ENCODE results near the gene MB21D2. TPM values are rescaled to one million over a fixed set of nuclear protein-coding genes. Genes with fewer than 3 reads are reported as not detected.

Gene MB21D2
- total and polyA plus RNA-seq, 9 donors: 4.5 to 13.9 (median 6.0) TPM

DNA sequence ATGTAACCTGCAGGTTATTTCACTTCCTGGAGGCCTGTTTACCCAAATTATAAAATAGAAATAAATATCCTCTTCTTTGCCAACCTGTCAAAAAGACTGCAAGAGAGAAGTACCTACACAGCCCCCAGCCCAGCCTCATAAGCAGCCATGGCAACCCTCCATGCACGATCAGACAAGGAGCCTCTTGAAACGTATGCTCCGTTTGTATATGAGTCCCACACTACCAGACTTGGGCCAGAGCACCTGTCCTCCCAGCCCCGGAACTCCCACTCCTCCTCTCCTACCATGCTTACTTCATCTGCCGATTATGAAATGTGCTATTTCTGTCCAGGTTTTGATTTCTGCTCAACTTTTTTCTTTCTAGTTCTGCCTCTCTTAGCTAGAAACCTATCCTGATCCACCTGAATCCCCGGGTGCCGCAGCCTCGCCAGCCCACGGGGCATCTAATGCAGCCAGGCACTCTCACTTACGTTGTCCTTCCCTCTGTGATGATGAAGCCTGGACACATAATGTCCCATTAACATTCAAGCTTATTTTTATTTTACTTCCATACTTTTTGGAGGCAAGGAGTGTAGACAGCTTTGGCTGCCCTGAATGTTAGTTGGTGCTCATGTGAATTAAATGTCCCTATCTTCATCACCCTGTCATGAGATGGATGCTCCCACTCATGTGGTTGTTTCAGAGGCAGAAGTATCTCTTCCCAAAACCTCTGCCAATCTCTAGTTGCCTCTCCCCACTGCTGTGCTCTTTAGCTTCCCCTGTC lies 73.8 kb downstream of the MB21D2 start:
- Histone ChIP-seq H3K9me3 (no peaks in the 10 kb centered on the region), H3K27me3 (no peaks in the 10 kb centered on the region), H3K36me3 (no peaks in the 10 kb centered on the region), H3K27ac (no peak overlapping the region), H3K4me3 (no peak overlapping the region), H3K4me1 (ENCODE audit: insufficient read depth) (no peaks in the 10 kb centered on the region)
- intact Hi-C loops (cut with DNase I): no loop called here
- TF ChIP-seq POLR2A (IDR thresholded peaks at IDR 0.05) (no peak), EP300 (IDR thresholded peaks at IDR 0.05) (no peak)
- TF ChIP-seq, protein P1, sequence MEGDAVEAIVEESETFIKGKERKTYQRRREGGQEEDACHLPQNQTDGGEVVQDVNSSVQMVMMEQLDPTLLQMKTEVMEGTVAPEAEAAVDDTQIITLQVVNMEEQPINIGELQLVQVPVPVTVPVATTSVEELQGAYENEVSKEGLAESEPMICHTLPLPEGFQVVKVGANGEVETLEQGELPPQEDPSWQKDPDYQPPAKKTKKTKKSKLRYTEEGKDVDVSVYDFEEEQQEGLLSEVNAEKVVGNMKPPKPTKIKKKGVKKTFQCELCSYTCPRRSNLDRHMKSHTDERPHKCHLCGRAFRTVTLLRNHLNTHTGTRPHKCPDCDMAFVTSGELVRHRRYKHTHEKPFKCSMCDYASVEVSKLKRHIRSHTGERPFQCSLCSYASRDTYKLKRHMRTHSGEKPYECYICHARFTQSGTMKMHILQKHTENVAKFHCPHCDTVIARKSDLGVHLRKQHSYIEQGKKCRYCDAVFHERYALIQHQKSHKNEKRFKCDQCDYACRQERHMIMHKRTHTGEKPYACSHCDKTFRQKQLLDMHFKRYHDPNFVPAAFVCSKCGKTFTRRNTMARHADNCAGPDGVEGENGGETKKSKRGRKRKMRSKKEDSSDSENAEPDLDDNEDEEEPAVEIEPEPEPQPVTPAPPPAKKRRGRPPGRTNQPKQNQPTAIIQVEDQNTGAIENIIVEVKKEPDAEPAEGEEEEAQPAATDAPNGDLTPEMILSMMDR (IDR thresholded peaks at IDR 0.05): no peak
- 77 to 86% (median 83%) methylated on average over 10 of the region's 10 CpGs for WGBS, 3 donors
- no peak for DNase-seq

DNA sequence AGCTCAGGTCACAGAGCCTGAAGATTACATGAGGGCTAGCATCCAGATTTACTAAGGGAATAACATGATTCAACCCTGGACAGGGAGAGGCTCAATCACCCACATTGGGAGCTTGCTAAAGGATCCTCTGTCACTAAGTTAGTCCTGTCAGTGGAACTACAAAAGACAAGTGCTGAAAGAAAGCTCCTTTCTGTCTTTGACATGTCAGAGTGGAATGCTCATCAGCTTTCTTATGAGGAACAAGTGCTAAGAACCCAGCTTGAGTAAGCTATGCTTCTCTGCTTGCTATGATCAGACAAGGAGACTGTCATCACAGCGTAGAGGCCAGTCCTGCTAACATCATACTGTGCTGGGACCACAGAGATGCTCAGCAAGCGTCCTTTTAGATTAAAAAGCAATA lies 74.5 kb downstream of the MB21D2 start:
- TF ChIP-seq EP300 (IDR thresholded peaks at IDR 0.05) (no peak), POLR2A (IDR thresholded peaks at IDR 0.05) (no peak)
- TF ChIP-seq, protein P1 (IDR thresholded peaks at IDR 0.05): no peak
- H3K4me1 ChIP-seq (ENCODE audit: insufficient read depth): no peaks in the 10 kb centered on the region
- no peaks in the 10 kb centered on the region for H3K36me3 ChIP-seq
- H3K27me3 ChIP-seq: no peaks in the 10 kb centered on the region
- no peaks in the 10 kb centered on the region for H3K9me3 ChIP-seq
- WGBS, 3 donors: 94 to 100% (median 96%) methylated on average over 2 of the region's 2 CpGs
- H3K4me3 ChIP-seq: no peak overlapping the region
- intact Hi-C loops (cut with DNase I): no loop called here
- no peak overlapping the region for H3K27ac ChIP-seq
- DNase-seq: no peak

DNA sequence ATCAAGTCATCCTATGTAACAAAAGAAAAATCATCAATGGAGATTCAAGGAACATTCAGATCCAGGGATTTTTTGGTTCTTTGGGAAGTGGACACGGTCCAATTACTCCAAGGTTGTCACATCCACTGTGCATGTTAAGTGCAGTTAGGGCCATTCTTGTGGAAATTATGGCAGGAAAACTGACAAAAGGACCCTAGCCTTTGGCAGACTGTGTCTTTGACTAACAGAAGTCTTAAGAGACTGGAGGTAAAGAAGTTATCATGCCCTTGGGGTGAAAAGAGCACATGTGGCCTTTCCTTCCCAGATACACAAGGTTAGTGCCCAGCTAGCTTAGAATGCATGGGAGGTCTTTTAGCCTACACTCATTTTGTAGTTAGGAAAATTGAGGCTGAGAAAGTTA lies 74.9 kb downstream of the MB21D2 start:
- H3K36me3 ChIP-seq: no peaks in the 10 kb centered on the region
- DNase-seq: no peak
- no peaks in the 10 kb centered on the region for H3K9me3 ChIP-seq
- no peak overlapping the region for H3K27ac ChIP-seq
- intact Hi-C loops (cut with DNase I): no loop called here
- no peaks in the 10 kb centered on the region for H3K4me1 ChIP-seq (ENCODE audit: insufficient read depth)
- TF ChIP-seq EP300 (IDR thresholded peaks at IDR 0.05): no peak
- TF ChIP-seq, protein P1 (IDR thresholded peaks at IDR 0.05): no peak
- TF ChIP-seq POLR2A (IDR thresholded peaks at IDR 0.05): no peak
- no peak overlapping the region for H3K4me3 ChIP-seq
- 89 to 91% (median 90%) methylated on average over 1 of the region's 1 CpG for WGBS, 3 donors
- H3K27me3 ChIP-seq: no peaks in the 10 kb centered on the region

DNA sequence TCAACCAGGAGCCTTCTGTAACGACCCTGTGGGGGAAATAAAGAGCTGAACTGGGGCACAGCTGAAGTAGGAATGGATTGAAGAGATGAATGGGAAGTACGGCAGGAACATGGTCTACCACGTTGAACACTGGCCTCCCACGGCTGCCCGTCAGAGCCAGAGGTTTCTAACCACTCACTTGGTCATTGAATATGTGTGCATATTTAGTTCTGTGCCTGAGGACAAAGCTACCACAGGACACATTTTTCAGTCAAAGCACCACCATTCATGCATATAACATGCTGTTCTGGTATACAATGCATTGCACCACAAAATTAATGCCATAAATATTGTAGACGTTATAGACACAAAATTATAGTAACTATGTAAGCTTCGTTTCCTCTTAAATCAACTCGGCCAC lies 75.5 kb downstream of the MB21D2 start:
- H3K27ac ChIP-seq: no peak overlapping the region
- whole genome bisulfite sequencing, 3 donors: 74 to 80% (median 75%) methylated on average over 8 of the region's 8 CpGs
- no peaks in the 10 kb centered on the region for H3K9me3 ChIP-seq
- no peak for DNase-seq
- no peaks in the 10 kb centered on the region for H3K27me3 ChIP-seq
- H3K36me3 ChIP-seq: no peaks in the 10 kb centered on the region
- intact Hi-C loops (cut with DNase I): no loop called here
- H3K4me3 ChIP-seq: no peak overlapping the region
- TF ChIP-seq, protein P1 (IDR thresholded peaks at IDR 0.05): no peak
- TF ChIP-seq EP300 (IDR thresholded peaks at IDR 0.05) (no peak), POLR2A (IDR thresholded peaks at IDR 0.05) (no peak)
- H3K4me1 ChIP-seq (ENCODE audit: insufficient read depth): no peaks in the 10 kb centered on the region
